ENCODE results near the gene MRGPRE. TPM values are rescaled to one million over a fixed set of nuclear protein-coding genes. Genes with fewer than 3 reads are reported as not detected.
A peak's percentile ranks its signal among the peaks of the same experiment; 100 is the strongest.

MRGPRE gene
- total RNA-seq, 1 donor from 2014 or later = 1.0 TPM

DNA sequence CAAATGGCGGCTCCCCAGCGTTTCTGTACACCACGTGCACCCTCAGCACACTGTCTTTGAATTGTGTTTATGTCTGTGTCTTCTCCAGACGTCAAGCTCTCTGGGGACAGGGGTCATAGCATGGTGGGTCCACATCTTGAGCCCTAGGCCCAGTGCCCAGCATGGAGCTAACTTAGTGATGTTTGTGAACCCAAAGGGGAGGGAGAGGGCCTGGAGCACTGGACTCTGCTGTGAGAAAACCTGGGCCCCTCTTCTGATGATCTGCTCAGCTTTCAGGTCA lies 17.9 kb downstream of the MRGPRE start:
- Mint-ChIP-seq H3K9me3 (ENCODE audit: unreplicated experiment) (peaks cover 2% of the 10 kb centered on the region), H3K27me3 (ENCODE audit: unreplicated experiment) (peaks cover 7% of the 10 kb centered on the region), H3K4me1 (ENCODE audit: low read depth, unreplicated experiment) (peaks cover 13% of the 10 kb centered on the region), H3K27ac (ENCODE audit: unreplicated experiment) (no peak overlapping the region), H3K36me3 (ENCODE audit: unreplicated experiment) (peaks cover 14% of the 10 kb centered on the region), H3K4me3 (ENCODE audit: unreplicated experiment) (no peak overlapping the region)
- no peak for TF ChIP-seq CTCF (IDR thresholded peaks at IDR 0.05; ENCODE audit: partially characterized antibody, unreplicated experiment)
- no peak for DNase-seq

DNA sequence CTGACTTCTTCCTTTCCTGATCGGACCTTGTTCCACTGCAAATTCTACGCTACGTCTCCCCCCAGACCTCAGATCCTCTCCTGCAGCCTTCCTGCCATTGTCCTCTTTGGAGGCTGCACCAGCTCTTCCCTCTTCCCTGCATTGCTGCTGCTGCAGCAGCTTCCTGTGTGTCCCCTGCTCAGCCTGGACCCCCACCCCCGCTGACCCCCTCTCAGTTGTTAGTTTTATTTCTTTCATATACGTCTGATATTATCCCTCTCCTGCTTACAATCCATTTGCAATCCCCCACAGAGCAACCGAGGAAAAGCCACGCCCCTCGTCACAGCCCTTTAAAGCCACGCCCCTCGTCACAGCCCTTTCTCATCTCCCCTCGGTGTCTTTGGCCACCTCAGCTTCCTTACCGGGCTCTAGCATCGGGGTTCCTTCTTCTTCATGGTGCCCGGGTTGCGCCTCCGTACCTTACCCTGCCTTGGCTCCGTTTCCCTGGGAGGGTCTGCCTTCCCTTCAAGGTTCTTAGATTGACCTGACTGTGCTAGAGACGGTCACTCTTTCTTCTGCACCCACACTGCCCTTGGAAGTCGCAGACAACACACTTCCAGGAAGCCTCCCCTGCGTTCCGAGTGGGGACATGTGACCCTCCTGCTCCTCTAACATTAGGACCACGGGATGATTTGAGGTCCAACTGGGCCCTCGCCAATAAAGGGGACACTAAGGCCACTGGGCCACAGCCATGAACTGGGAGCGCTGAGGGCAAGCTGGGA lies 18.4 kb downstream of the MRGPRE start:
- Mint-ChIP-seq H3K4me3 (ENCODE audit: unreplicated experiment) (no peak overlapping the region), H3K4me1 (ENCODE audit: low read depth, unreplicated experiment) (peaks cover 13% of the 10 kb centered on the region), H3K27ac (ENCODE audit: unreplicated experiment) (no peak overlapping the region), H3K27me3 (ENCODE audit: unreplicated experiment) (peaks cover 7% of the 10 kb centered on the region), H3K9me3 (ENCODE audit: unreplicated experiment) (peaks cover 2% of the 10 kb centered on the region), H3K36me3 (ENCODE audit: unreplicated experiment) (peaks cover 14% of the 10 kb centered on the region)
- DNase-seq = peak; percentile 11
- TF ChIP-seq CTCF (IDR thresholded peaks at IDR 0.05; ENCODE audit: partially characterized antibody, unreplicated experiment) = no peak

DNA sequence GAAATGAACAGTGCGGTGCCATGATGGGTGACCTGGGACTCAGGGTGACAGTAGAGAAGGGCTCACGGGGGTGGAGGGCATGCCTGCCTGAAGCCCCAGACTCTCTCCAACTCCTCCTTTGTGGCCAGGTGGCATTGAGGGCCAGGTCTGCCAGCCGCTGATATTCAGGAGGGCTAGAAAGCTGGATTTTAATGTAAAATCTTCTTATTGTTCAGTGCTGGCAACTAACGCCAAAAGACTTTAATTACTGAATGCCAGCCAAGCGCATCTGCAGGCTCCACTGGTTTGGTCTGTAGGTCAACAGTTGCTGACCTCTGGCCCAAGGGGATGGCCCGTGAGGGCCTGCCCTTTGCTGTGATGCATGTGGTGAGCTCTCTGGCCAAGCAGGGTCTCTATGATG lies 23.9 kb downstream of the MRGPRE start:
- H3K36me3 Mint-ChIP-seq (ENCODE audit: unreplicated experiment) = peaks cover 14% of the 10 kb centered on the region
- no peak overlapping the region for H3K27ac Mint-ChIP-seq (ENCODE audit: unreplicated experiment)
- H3K9me3 Mint-ChIP-seq (ENCODE audit: unreplicated experiment) = no peaks in the 10 kb centered on the region
- H3K27me3 Mint-ChIP-seq (ENCODE audit: unreplicated experiment) = peaks cover 2% of the 10 kb centered on the region
- no peak overlapping the region for H3K4me3 Mint-ChIP-seq (ENCODE audit: unreplicated experiment)
- H3K4me1 Mint-ChIP-seq (ENCODE audit: low read depth, unreplicated experiment) = peaks cover 13% of the 10 kb centered on the region
- TF ChIP-seq CTCF (IDR thresholded peaks at IDR 0.05; ENCODE audit: partially characterized antibody, unreplicated experiment) = no peak
- peak; percentile 8 for DNase-seq

- H3K27ac Mint-ChIP-seq (ENCODE audit: unreplicated experiment) = no peak overlapping the region
- H3K9me3 Mint-ChIP-seq (ENCODE audit: unreplicated experiment) = no peaks in the 10 kb centered on the region
- DNase-seq = peak; percentile 57
- H3K36me3 Mint-ChIP-seq (ENCODE audit: unreplicated experiment) = peaks cover 14% of the 10 kb centered on the region
- no peak overlapping the region for H3K4me3 Mint-ChIP-seq (ENCODE audit: unreplicated experiment)
- peaks cover 13% of the 10 kb centered on the region for H3K4me1 Mint-ChIP-seq (ENCODE audit: low read depth, unreplicated experiment)
- peaks cover 2% of the 10 kb centered on the region for H3K27me3 Mint-ChIP-seq (ENCODE audit: unreplicated experiment)
- no peak for TF ChIP-seq CTCF (IDR thresholded peaks at IDR 0.05; ENCODE audit: partially characterized antibody, unreplicated experiment)
Measured at GRCh38 chr11:3207526-3208189, 24.6 kb downstream of the MRGPRE start.

- H3K4me3 Mint-ChIP-seq (ENCODE audit: unreplicated experiment) = no peak overlapping the region
- H3K27me3 Mint-ChIP-seq (ENCODE audit: unreplicated experiment) = peaks cover 2% of the 10 kb centered on the region
- peaks cover 11% of the 10 kb centered on the region for H3K36me3 Mint-ChIP-seq (ENCODE audit: unreplicated experiment)
- H3K27ac Mint-ChIP-seq (ENCODE audit: unreplicated experiment) = no peak overlapping the region
- peaks cover 1% of the 10 kb centered on the region for H3K9me3 Mint-ChIP-seq (ENCODE audit: unreplicated experiment)
- no peak for DNase-seq
- peaks cover 15% of the 10 kb centered on the region for H3K4me1 Mint-ChIP-seq (ENCODE audit: low read depth, unreplicated experiment)
- no peak for TF ChIP-seq CTCF (IDR thresholded peaks at IDR 0.05; ENCODE audit: partially characterized antibody, unreplicated experiment)
Measured at GRCh38 chr11:3206922-3207204, 25.4 kb downstream of the MRGPRE start.

Data from glutamatergic neuron (in vitro differentiated cells).